NOMO-1 (cell line): Measurements from ENCODE around the gene C5.
"Not testable (repeated sequence)": the region's sequence is repeated elsewhere in the genome, so short reads cannot be mapped to it uniquely, and the experiment has no call there.

ENCODE experiments used
- DNase-seq, 2 experiments: peaks; one replicate each; lab custom pipeline; 2025; ENCODE audit not compliant: unreplicated experiment in 2 of 2; lab: John Stamatoyannopoulos, UW

Gene C5

DNA sequence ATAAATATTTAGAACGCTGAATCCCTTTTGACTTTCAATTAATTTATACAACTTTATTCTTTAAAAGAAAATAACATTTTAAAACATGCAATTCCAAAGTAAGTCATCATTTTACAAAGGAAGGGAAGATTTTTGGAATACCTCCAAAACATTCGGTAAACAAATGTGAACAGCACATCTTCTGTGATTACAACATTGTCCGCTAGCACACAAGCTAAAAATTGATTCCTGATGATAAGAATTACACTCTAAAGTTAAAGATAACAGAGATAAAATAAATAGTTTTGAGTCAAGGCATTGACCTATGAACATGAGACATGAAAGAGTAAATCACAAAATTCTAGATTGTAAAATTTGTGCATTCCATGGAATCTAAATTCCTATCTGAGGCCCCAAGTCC is 67.2 kb downstream of the C5 start:
- DNase-seq: no peak

DNA sequence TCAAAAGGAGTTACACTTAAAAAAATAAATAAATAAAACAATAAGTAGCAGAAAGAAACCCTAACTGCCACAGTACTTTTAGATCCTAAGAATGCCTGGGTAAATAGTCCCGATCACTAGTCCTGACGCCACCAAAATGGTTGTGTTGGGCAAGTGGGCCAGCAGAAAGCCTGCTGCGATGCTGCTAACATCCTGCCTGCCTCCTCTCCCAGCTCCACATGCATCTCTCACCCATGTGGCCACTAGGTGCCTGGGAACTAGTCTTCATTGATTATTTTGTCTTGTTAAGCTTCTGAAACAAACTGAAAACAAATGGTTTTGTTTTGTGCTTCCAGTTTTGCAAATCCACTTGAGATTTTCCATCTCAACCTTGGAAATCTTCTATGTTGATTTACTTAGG is 69.1 kb downstream of the C5 start:
- DNase-seq: no peak

DNA sequence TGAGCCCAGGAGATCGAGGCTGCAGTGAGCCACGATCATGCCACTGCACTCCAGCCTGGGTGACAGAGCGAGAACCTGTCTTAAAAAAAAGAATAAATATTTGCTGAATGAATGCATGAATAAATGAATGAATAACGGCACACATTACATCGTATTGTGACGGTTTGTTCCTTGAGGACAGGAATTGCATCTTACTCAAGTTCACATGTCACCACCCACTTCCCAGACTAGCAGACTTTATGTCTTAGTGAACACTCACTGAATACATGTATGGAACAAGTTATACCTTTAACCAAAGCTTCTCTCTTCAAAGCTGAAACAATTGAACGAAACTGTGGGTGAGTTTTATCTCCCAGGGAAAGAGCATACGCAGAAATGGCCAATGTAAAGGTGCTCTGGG is 70.3 kb downstream of the C5 start:
- DNase-seq: no peak

DNA sequence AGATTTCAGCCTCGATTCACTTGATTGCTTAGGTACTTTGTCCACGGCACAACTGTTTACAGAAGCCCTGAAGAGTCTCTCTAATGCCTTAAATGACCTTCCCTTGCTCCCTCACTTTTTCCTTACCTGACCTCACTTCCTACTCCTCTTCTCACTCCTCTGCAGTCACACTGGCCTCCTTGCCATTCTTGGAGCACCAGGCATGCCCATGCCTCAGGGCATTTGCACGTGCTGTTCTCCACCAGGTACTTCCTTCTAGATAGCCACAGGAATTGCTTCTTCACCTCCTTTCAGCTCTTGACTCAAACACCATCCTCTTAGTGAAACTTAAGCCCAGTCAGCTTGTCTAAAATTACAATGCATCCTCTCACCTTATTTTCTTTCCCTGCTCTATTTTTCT is 71.1 kb downstream of the C5 start:
- DNase-seq: no peak

DNA sequence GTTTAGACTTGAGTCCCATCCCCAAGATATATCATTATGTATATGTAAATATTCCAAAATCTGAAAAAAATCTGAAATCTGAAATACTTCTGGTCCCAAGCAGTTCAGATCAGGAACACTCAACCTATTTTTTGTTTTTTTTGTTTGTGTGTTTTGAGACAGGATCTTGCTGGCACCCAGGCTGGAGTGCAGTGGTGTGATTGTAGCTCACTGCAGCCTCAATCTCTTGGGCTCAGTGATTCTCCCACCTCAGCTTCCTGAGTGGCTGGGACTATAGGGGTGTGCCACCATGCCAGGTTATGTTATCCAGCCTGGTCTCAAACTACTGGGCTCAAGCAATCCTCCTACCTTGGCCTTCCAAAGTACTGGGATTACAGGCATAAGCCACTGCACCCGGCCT is 72.8 kb downstream of the C5 start:
- no peak for DNase-seq

DNA sequence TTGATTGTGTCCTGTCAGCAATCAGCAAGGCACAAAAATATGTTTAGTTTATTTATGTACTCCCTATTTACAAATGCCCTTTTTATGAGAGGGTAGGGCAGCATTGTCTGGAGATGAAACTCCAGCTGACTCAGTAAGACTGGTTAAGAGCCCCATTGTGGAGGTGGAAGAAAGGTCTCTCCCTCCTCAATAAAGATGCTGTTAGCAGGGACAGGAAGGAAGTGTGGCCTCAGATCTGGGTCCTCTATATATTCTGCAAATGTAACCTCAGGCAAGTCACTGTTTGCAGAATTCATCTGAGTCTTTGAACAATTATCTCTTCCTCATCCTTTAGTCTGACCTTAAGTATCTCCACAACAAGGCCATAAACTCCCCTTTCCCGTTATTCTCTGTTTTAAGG is 75.2 kb downstream of the C5 start:
- DNase-seq: no peak

DNA sequence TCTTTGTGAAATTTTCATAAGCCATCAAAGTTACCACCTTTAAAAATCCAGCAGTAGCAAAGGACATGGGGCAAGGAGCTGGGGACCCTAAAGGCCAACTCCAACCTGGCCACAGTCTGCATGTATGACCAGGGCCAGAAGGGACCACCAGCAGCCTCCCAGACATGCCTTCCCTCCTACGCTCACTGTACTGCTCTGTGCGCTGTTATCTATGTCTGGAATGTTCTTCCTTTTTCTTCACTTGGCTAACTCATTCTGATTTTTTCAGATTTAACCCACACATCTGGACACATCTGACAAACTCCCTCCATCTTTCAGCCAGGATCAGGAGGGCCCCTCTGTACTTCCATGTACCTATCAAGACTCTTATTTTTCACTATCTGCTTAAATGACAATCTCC is 75.9 kb downstream of the C5 start:
- DNase-seq: no peak

DNA sequence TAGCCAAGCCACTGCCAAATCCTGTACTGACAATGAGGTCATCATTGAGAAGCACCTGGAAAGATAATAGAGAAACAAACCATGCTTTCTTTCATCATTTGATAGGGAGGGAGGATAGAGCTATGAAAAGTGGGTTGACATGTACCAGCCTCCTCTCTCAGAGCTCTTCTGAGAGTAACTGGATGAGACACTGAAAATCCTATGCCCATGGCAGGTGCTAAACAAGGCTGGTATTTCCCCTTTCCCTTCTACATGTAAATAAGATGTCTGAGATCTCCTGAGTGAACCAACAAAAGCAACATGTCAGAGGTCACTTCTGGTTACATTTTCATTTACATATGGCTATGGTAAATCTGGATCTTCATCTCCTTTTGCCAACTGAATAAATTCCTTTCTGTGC is 78.1 kb downstream of the C5 start:
- no peak for DNase-seq

DNA sequence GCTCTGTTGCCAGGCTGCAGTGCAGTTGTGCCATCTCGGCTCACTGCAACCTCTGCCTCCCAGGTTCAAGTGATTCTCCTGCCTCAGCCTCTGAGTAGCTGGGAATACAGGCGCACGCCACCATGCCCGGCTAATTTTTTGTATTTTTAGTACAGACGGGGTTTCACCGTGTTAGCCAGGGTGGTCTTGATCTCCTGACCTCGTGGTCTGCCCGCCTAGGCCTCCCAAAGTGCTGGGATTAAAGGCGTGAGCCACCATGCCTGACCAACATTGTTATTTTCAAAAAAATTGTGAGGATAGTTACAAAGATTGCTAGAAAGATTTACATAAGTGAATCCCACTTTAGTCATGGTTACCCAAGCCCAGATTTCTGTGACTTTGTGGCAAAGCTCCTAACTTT is 78.6 kb downstream of the C5 start:
- DNase-seq: not testable (repeated sequence)

DNA sequence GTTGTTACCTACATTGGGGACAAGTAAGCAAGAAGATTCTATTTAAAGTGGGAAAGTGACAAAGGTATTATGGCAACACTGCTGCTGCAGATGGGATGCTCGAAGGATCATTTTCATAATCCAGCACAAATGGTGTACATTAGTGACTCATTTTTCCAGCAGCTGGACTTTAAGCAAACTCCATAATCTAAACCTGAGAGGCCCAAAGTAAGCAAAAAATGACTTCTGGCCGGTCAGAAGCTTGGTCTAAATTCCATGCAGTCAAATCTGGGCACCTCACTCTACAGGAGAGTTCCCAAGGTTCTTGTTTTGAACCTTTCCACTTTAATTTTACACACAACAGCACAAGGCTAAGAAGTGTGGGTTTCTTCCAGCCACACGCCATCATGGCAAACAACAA is 79.8 kb downstream of the C5 start:
- no peak for DNase-seq

DNA sequence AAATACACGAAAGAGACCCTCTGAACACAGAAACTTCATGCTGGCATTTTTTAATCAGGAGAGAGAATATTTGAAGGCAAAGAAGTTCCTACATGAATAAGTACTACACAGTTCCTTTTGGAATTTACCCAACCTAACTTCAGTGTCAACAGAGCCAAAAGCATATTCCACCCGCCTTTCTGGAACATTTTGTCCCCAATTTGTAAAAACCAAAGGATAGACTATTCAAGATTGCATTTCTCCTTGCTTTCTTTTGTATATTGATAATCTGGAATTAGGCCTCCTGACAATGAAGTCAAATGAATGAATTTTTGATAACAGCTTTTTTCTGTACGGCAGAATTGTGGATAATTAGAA is 84.1 kb downstream of the C5 start:
- no peak for DNase-seq

DNA sequence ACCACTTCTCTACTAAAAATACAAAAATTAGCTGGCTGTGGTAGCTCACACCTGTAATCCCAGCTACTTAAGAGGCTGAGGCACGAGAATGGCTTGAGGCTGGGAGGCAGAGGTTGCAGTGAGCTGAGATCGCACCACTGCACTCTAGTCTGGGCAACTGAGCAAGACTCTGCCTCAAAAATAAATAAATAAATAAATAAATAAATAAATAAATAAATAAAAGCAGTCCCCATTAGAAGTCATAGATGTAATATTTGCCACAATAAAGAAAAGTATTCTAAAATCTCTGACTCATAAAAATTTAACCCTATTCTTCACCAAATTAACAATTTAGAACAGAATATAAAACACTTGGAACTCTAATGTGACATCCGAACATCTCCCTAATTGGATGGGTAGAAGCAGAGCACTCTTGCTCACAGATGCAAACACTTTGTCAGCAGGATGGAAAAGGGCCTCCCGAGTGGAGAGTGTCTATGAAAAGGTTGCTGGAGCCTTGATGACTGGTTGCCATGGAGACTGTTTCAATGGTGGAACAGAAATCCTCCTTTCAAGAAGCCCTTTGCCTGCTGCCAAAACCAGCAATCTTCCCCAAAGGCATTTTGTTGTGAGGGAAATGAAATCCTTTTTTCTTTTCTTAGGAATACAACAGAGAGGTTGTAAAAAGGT is 84.6 kb downstream of the C5 start:
- no peak for DNase-seq

DNA sequence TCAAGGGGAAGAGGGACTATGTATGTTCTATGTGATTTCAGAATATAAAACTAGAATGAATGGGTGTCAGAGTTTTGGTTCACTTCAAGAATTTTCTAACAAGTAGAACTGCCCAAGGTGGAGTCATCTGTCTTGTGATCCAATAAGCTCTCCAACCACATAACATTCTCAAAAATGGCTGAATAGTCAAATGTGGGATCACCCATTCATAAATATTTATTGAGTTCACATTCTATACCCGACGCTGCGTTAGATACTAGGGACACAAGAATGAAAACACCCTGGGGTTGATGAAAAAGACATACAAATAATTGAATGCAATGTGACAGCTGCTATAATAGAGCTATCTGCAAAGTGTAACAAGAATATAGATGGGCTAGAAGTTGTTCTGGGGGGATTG is 88.1 kb downstream of the C5 start:
- DNase-seq: no peak

DNA sequence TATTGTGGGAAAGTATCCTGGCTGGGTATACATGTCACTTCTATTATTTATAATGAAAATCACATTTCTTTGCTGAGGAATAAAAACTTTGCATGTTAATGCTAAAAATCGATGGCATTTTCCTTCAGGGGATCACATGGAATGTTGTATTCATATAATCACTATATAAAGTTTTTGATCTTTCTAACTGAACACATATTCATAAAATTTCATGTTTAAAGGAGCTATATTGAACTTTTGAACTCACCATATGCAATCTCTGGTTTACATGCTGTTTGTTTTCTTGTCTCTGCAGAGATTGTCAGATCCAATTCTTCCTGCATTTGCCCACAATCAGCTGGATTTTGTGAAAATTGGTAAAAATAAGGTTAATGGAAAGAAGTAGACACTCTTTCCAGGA is 90.1 kb downstream of the C5 start:
- DNase-seq: no peak

DNA sequence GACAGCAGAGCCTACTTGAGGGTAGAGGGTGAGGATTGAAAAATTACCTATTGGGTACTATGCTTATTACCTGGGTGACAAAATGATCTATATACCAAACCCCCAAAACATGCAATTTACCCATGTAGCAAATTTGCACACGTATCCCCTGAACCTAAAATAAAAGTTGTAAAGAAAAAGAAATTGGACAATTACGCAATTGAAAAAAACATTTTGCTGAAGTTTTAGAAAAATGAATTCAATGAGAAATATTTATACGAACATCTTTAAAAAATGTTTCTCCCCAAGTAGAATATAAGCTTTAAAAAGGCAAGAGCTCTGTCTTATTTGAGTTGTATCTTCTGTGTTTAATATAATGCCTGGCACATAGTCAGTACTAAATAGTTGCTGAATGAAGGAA is 93.2 kb downstream of the C5 start:
- DNase-seq: no peak

DNA sequence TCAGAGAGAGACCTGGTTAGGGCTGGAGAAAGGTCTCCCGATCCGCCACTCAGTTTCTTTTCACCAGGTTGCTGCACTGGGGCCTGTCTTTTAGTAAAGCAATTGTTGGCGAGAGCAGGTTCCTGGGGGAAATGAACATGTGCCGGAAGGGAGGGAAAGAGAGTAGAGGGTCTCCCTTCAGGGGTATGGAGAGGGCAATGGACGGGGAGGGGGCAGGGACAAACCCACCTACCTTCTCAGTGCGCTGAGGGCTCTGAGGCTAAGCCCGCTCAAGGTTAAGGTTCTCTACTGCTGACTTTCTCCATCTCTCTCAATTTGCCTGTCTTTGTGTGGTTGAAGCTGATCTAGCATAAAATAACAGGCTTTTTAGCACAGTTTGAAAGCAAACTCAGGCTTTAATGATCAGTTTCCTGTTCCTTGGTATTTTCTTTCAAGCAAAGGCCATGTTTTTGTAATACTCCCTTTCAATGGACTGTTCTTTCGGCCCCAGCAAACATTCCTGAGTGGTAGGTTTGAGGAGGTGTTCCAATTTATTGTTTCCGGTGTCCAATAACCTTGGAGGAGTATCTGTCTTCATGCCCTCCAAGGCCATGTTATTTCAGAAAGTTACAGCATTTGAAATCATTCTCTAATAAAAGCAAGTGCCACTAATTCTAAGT is 98.0 kb downstream of the C5 start:
- no peak for DNase-seq

DNA sequence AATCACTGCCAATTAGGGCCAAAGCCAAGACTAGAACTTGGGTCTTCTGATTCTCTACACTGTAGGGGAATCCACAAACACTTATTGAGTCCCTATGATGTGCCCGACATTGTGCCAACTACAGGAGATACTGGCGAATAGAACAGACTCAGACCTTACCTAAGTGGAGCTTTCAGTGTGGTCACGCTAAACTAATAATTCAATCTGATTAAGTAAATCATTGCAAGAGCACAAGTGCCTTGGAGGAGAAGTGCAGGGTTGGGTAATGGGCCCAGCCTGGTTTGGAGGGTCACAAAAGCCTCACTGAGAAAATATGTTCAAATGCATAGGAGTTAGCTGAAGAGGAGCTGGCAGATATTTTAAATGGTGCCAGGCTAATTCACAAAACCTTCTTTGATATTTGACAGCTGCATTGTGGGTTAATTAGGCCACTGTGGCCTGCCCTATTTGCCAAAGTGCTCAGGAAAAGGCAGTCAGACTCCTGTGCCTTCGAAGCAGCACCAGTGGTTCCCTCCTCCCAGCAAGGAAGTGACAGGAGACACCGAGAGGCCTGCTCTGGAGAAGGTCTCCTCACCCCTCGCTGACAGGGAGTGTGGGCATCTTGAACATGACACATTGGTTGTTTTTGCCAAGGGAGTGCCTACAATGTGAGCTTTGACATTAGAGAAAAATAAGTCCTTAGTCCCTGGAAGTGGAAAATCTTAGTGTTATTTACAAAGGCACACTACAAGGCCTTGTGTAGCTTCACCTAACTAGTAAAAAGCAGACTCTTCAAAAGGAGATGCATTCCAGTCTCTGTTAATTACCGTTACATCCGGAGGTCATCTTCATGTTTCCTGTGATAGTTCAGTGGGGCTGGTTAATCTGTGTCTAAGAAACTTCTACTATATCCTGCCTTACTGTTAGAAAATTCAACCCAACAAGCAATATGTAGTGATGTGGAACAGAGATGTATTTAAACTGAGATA is 99.4 kb downstream of the C5 start:
- DNase-seq: no peak

DNA sequence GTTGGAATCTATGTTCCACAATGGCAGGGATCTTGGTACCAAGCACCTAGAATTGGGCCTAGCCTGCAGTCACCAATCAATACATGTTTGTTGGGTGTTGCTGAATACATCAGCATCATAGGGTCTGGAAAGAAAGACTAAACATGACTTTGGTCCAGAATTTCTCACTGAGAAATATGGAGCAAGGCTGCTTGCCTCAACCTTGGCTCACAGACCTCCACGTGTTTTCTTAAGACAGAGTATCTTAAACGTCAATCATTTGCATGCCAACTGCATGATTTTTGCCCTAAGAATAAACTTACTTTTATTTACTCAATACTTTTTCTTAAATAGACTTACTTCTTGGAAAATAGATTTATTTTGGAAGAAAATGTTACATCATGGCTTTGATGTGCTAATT is 100.8 kb downstream of the C5 start:
- DNase-seq: no peak

DNA sequence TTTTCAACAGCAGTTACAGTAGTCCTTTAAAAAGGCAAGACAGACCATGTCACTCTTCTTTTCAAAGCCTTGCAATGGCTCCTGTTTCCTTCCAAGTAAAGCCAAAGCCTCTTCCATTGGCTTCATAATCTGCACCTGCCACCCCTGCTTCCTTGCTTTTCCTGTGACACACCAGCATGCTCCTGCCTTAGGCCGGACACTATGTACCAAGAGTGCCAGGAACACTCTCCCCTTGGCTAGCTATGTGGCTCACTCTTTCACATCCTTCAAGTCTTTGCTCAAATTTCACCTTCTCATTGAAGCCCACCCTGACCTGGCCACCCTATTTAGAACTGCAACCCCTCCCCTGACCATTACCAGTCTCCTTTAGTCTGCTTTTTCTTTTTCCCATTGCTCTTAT is 101.3 kb downstream of the C5 start:
- DNase-seq: no peak

DNA sequence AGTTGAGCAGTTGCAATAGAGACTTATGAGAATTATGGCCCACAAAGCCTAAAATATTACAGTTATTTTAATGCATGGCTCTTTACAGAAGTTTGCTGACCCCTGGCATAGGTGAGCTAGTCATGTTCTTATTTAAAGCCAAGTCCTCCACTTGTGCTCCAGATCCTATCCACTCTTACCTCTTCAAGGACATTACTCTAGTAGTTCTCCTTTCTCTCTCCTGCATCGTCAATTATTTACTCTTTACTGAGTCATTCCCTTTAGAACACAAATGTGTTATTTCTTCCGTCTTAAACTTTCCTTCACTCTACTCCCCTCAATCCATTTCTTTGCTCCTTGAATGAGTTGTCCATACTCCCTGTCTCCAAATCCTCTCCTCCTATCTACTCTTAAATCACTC is 102.9 kb downstream of the C5 start:
- DNase-seq: no peak

DNA sequence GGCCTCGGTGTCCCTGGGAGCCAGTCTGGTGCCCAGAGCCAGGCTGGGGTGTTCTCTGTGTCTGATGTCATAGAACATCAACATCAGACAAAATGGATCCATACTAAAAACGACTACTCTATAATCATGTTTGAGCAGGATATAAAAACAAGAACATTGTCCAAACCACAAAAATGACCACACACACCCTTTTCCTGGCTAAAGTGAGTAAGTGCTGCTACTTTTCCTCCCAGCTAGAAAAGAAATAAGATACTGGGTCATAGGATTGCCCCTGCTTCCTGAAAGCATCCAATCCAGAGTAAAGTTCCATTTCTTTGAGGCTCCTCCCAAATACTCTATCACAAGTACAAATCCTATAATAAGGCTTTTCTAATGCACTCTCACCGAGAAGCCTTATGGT is 103.8 kb downstream of the C5 start:
- DNase-seq: no peak

DNA sequence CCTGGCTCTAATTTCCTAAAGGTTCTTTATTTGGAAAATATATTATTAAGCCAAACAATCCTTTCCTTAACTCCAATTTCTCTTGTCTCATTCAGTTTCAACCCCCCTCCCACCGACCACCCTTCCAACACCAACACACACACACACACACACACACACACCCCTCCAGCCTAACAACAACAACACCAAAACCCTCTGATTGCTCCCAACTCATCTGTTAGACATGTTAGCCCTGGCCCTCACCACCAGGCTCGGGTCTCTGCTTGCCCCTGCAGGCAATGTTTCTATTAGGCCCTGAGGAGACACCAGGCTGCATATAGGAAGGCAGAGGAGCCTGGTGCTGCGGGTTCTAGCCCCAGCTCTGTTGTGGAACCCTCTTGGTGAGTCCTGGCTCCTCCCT is 105.1 kb downstream of the C5 start:
- DNase-seq: no peak
